K562 (cell line): ENCODE measurements around the gene OGFR. TPM values are rescaled to one million over a fixed set of nuclear protein-coding genes. Genes with fewer than 3 reads are reported as not detected.

Experiments used
- BRD9 ChIP-seq: fragments of 450-650 bp; IDR thresholded peaks from 2 replicates; pipeline ENCODE4 v1.6.1; 2018; ENCODE audit warnings: low read depth; ENCODE audit not compliant: partially characterized antibody
- CC2D1A ChIP-seq: fragments of 450-650 bp; IDR thresholded peaks from 2 replicates; pipeline ENCODE4 v1.6.1; 2017; ENCODE audit warnings: mild to moderate bottlenecking
- CHCHD3 ChIP-seq: fragments of 250-450 bp; sonication (Bioruptor Pico); IDR thresholded peaks from 2 replicates; pipeline ENCODE4 v2.1.2; 2022; ENCODE audit warnings: mild to moderate bottlenecking
- CREM ChIP-seq: IDR thresholded peaks from 2 replicates; pipeline ENCODE4 v1.6.1; 2014; ENCODE audit warnings: antibody characterized with exemption, low read depth
- CTCFL ChIP-seq: IDR thresholded peaks from 2 replicates; pipeline ENCODE4 v1.6.1; 2011; ENCODE audit warnings: borderline replicate concordance, low read depth, mild to moderate bottlenecking, moderate library complexity, low read length; ENCODE audit not compliant: insufficient read depth, poor library complexity, severe bottlenecking
- EP300 ChIP-seq: IDR thresholded peaks from 2 replicates; pipeline ENCODE4 v1.6.1; 2012; ENCODE audit warnings: low read length, improper control_type of control experiment
- GATA2 ChIP-seq: sonication (generic); formaldehyde crosslinking; IDR thresholded peaks from 2 replicates; pipeline ENCODE4 v1.4.0; 2020; ENCODE audit warnings: mild to moderate bottlenecking, missing genetic modification reagents
- KDM1A ChIP-seq, 2 experiments: fragments of 450-650 bp; IDR thresholded peaks; 2 replicates each; pipeline ENCODE4 v1.6.1; 2016; ENCODE audit warnings: mild to moderate bottlenecking in 2 of 2
- RAD21 ChIP-seq, 2 experiments: fragments of 250-450 bp in 1 of 2; fragments of 450-650 bp in 1 of 2; sonication (Bioruptor Pico) in 1 of 2; formaldehyde crosslinking in 1 of 2; IDR thresholded peaks in 1 of 2; conservative IDR thresholded peaks in 1 of 2; 2 replicates each; pipeline versions ENCODE4 v1.4.0 to v1.8.0; 2020 to 2022; ENCODE audit warnings: mild to moderate bottlenecking in 2 of 2, moderate library complexity in 1 of 2
- RB1 ChIP-seq: fragments of 450-650 bp; IDR thresholded peaks from 2 replicates; pipeline ENCODE4 v1.6.1; 2017; ENCODE audit warnings: low read depth, mild to moderate bottlenecking
- SMC3 ChIP-seq: conservative IDR thresholded peaks from 2 replicates; pipeline ENCODE4 v1.6.1; 2011; ENCODE audit warnings: low read depth, low read length, improper control_type of control experiment; ENCODE audit not compliant: insufficient read depth
- STAG1 ChIP-seq: sonication (generic); formaldehyde crosslinking; IDR thresholded peaks from 2 replicates; pipeline ENCODE4 v1.5.0; 2020; ENCODE audit warnings: missing genetic modification reagents, borderline replicate concordance
- TCF7L2 ChIP-seq: fragments of 150-350 bp; IDR thresholded peaks from 2 replicates; pipeline ENCODE4 v1.6.1; 2016; ENCODE audit warnings: low read depth, mild to moderate bottlenecking, low read length, moderate library complexity
- VEZF1 ChIP-seq: fragments of 200-800 bp; sonication (Bioruptor generic); IDR thresholded peaks from 2 replicates; pipeline ENCODE4 v1.6.1; 2017; ENCODE audit warnings: missing genetic modification characterization, missing compliant biosample characterization
- ZNF143 ChIP-seq: sonication (generic); formaldehyde crosslinking; IDR thresholded peaks from 2 replicates; pipeline ENCODE4 v1.9.0; 2022; ENCODE audit warnings: mild to moderate bottlenecking, missing genetic modification reagents
- ZNF24 ChIP-seq: fragments of 450-650 bp; IDR thresholded peaks from 2 replicates; pipeline ENCODE4 v1.6.1; 2016
- polyA plus RNA-seq, 8 experiments: library from polyadenylated mRNA; depleted of rRNA in 4 of 8; stranded (reverse) in 5 of 8; unstranded in 3 of 8; fragments of >200 nt; fragmentation: Nextera tagmentation in 2 of 8; fragmentation: Illumina TruSeq in 1 of 8; extraction: Ambion mirVana in 2 of 8; extraction: Trizol in 1 of 8; gene quantifications; 2 replicates each; pipeline versions ENCODE4 v1.2.1 to v1.2.3, GENCODE V29; 2011 to 2014; ENCODE audit warnings: inconsistent platforms in 1 of 8, missing spikeins in 1 of 8
- total RNA-seq, 7 experiments: library from RNA; depleted of rRNA in 6 of 7; stranded (reverse); fragments of >200 nt in 6 of 7; fragmentation: Illumina TruSeq in 2 of 7; extraction: Trizol in 2 of 7; gene quantifications; 2 replicates each; pipeline versions ENCODE4 v1.2.1 to v1.2.3, GENCODE V29; 2011 to 2021; ENCODE audit warnings: low replicate concordance in 1 of 7
- TF ChIP-seq, protein P1 (sequence below): fragments of 450-650 bp; formaldehyde crosslinking; IDR thresholded peaks from 2 replicates; pipeline ENCODE4 v1.4.0; 2020; ENCODE audit warnings: mild to moderate bottlenecking, moderate library complexity
- TF ChIP-seq, protein P2 (sequence below): fragments of 450-650 bp; IDR thresholded peaks from 2 replicates; pipeline ENCODE4 v1.6.1; 2016; ENCODE audit warnings: antibody characterized with exemption
- TF ChIP-seq, protein P3 (sequence below): IDR thresholded peaks from 2 replicates; pipeline ENCODE4 v1.6.1; 2012; ENCODE audit warnings: low read depth, low read length, improper control_type of control experiment, borderline replicate concordance

OGFR gene
- total and polyA plus RNA-seq, 9 of the 15 experiments (the other 6 are each of a cell fraction or from before 2014, with no cell fraction given) = 0.39 to 56.3 (median 17.5) TPM

- peak; percentile 68 for TF ChIP-seq VEZF1 (CRISPR knock-in tag)
- TF ChIP-seq, protein P1, sequence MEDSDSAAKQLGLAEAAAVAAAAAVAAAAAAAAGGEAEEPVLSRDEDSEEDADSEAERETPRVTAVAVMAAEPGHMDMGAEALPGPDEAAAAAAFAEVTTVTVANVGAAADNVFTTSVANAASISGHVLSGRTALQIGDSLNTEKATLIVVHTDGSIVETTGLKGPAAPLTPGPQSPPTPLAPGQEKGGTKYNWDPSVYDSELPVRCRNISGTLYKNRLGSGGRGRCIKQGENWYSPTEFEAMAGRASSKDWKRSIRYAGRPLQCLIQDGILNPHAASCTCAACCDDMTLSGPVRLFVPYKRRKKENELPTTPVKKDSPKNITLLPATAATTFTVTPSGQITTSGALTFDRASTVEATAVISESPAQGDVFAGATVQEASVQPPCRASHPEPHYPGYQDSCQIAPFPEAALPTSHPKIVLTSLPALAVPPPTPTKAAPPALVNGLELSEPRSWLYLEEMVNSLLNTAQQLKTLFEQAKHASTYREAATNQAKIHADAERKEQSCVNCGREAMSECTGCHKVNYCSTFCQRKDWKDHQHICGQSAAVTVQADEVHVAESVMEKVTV (CRISPR knock-in tag) = peak; percentile 85
- no peak for TF ChIP-seq TCF7L2
- TF ChIP-seq STAG1 (CRISPR knock-in tag) = peak; percentile 92
- TF ChIP-seq, protein P2, sequence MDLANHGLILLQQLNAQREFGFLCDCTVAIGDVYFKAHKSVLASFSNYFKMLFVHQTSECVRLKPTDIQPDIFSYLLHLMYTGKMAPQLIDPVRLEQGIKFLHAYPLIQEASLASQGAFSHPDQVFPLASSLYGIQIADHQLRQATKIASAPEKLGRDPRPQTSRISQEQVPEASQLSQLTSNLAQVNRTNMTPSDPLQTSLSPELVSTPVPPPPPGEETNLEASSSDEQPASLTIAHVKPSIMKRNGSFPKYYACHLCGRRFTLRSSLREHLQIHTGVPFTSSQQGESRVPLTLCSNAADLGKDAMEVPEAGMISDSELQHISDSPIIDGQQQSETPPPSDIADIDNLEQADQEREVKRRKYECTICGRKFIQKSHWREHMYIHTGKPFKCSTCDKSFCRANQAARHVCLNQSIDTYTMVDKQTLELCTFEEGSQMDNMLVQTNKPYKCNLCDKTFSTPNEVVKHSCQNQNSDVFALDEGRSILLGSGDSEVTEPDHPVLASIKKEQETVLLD = peak; percentile 65; the same call in 1 of the 2 replicates
- peak; percentile 18 for TF ChIP-seq CTCFL
- 0 out of 2 replicates have a peak, but pooled peaks have one; percentile 35 for TF ChIP-seq ZNF143 (CRISPR knock-in tag)
- peak; percentile 79 for TF ChIP-seq CC2D1A
- TF ChIP-seq EP300 = peak; percentile 61
- peak; percentile 91 for TF ChIP-seq CREM
- TF ChIP-seq ZNF24 = peak; percentile 54; the same call in 1 of the 2 replicates
- TF ChIP-seq GATA2 (CRISPR knock-in tag) = peak; percentile 95
- TF ChIP-seq RB1 = peak; percentile 70; the same call in 1 of the 2 replicates
- TF ChIP-seq CHCHD3 (CRISPR knock-in tag) = no peak
- TF ChIP-seq, protein P3, sequence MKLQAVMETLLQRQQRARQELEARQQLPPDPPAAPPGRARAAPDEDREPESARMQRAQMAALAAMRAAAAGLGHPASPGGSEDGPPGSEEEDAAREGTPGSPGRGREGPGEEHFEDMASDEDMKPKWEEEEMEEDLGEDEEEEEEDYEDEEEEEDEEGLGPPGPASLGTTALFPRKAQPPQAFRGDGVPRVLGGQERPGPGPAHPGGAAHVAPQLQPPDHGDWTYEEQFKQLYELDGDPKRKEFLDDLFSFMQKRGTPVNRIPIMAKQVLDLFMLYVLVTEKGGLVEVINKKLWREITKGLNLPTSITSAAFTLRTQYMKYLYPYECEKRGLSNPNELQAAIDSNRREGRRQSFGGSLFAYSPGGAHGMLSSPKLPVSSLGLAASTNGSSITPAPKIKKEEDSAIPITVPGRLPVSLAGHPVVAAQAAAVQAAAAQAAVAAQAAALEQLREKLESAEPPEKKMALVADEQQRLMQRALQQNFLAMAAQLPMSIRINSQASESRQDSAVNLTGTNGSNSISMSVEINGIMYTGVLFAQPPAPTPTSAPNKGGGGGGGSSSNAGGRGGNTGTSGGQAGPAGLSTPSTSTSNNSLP = peak; percentile 71; the same call in 1 of the 2 replicates
- TF ChIP-seq RAD21 (CRISPR knock-in tag; conservative IDR thresholded peaks at IDR 0.05 in 1 of 2, IDR thresholded peaks at IDR 0.05 in 1 of 2) = peak; percentile 93 to 97
- peak in 1 of 2 experiments; percentile 88; a peak in 2 of 4 replicates for TF ChIP-seq KDM1A (IDR thresholded peaks at IDR 0.05)
- TF ChIP-seq BRD9 = peak; percentile 52
- TF ChIP-seq SMC3 = peak; percentile 93
Observed at GRCh38 chr20:62822788-62823651, 18.4 kb downstream of the OGFR start (continued).
